Prostate gland (tissue), 2 donors: ENCODE results near the gene ERAL1.

Experiments
- POLR2A ChIP-seq: fragments of 450-650 bp; IDR thresholded peaks from one replicate; pipeline ENCODE4 v1.6.1; 2016; ENCODE audit warnings: antibody characterized with exemption, mild to moderate bottlenecking
- POLR2AphosphoS5 ChIP-seq: sonication (generic); formaldehyde crosslinking; IDR thresholded peaks from one replicate; pipeline ENCODE4 v1.6.1; 2017; ENCODE audit warnings: antibody characterized with exemption
- TF ChIP-seq, protein P1 (sequence below), 4 experiments: fragments of 200-600 bp in 2 of 4; fragments of 450-650 bp in 2 of 4; sonication (generic) in 2 of 4; IDR thresholded peaks; 1 replicate in 3 of 4; 2 replicates in 1 of 4; pipeline ENCODE4 v1.5.1; 2016 to 2019; ENCODE audit warnings: antibody characterized with exemption in 4 of 4, mild to moderate bottlenecking in 2 of 4, moderate library complexity in 2 of 4

- TF ChIP-seq, protein P1, sequence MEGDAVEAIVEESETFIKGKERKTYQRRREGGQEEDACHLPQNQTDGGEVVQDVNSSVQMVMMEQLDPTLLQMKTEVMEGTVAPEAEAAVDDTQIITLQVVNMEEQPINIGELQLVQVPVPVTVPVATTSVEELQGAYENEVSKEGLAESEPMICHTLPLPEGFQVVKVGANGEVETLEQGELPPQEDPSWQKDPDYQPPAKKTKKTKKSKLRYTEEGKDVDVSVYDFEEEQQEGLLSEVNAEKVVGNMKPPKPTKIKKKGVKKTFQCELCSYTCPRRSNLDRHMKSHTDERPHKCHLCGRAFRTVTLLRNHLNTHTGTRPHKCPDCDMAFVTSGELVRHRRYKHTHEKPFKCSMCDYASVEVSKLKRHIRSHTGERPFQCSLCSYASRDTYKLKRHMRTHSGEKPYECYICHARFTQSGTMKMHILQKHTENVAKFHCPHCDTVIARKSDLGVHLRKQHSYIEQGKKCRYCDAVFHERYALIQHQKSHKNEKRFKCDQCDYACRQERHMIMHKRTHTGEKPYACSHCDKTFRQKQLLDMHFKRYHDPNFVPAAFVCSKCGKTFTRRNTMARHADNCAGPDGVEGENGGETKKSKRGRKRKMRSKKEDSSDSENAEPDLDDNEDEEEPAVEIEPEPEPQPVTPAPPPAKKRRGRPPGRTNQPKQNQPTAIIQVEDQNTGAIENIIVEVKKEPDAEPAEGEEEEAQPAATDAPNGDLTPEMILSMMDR (IDR thresholded peaks at IDR 0.05): no peak
- TF ChIP-seq POLR2AphosphoS5: no peak
- no peak for TF ChIP-seq POLR2A
These were observed 51.5 kb downstream of the ERAL1 start for GRCh38 chr17:28906276-28906675.
